Mucosa of descending colon (tissue), 3 donors: ENCODE measurements around the gene MRPL20. TPM values are rescaled to one million over a fixed set of nuclear protein-coding genes. Genes with fewer than 3 reads are reported as not detected.

ENCODE experiments used
- ATAC-seq: fragments of 200-7000 bp; cut with Tn5 transposase; one replicate; pipeline ENCODE4 v1.9.1; 2020; ENCODE audit warnings: mild to moderate bottlenecking, moderate library complexity
- DNase-seq, 3 donors: peaks; one replicate each; pipeline ENCODE4 v3.0.0-alpha.2; 2020
- H3K36me3 ChIP-seq: fragments of 200-600 bp; one replicate; pipeline ENCODE4 v1.8.0; 2021; ENCODE audit warnings: low read depth, mild to moderate bottlenecking
- H3K4me1 ChIP-seq: fragments of 200-600 bp; one replicate; pipeline ENCODE4 v1.8.0; 2021; ENCODE audit warnings: low read depth, mild to moderate bottlenecking
- H3K4me3 ChIP-seq: fragments of 200-600 bp; one replicate; pipeline ENCODE4 v1.8.0; 2021; ENCODE audit warnings: mild to moderate bottlenecking
- H3K9me3 ChIP-seq: fragments of 200-600 bp; one replicate; pipeline ENCODE4 v1.8.0; 2021; ENCODE audit warnings: mild to moderate bottlenecking
- intact Hi-C, 2 donors: fragments of 100-400 bp; cut with DNase I in 1 of 2; cut with micrococcal nuclease in 1 of 2; formaldehyde crosslinking; loops; one replicate each; pipeline versions ENCODE4 v1.11.0 to v1.11.1; 2022; cut with DNase I, micrococcal nuclease
- total RNA-seq, 3 donors: library from RNA; stranded (reverse); fragmentation: NEBNext Ultra II Directional in 2 of 3; extraction: Animal tissue kit (Norgen Biotek cat#: 25700) in 2 of 3; gene quantifications; one replicate each; pipeline versions ENCODE4 v1.2.1 to v1.2.4, GENCODE V29; 2021 to 2023
- TF ChIP-seq, protein P1 (sequence below): fragments of 200-600 bp; IDR thresholded peaks from one replicate; pipeline ENCODE4 v1.8.0; 2022; ENCODE audit warnings: antibody characterized with exemption, mild to moderate bottlenecking
- donor health status: DM: no; HTN: no; CAD: no; lungs with moderate emphysema.
- donor health status: DM: no; HTN: no; CAD: no.
- donor health status: DM: no; HTN: yes; CAD: no.

MRPL20 gene
- total RNA-seq, 3 donors from 2014 or later: 75.7 to 106 (median 105) TPM

DNA sequence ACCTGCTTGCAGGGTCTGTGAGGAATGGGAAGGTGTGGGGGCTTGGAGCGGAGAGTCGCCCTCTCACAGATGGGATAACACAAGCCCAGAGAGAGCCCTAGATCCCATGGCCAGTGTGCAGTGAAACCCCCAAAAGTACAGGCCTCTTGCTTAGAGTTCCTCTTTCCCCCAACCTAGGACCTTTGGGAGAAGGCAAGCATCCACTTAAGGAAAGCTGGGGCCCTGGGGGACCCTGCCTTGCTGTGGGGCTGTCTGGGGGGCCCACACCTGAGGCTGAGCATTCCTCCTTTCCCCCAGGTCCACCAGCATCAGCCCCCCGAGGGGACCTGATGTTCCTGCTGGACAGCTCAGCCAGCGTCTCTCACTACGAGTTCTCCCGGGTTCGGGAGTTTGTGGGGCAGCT lies 29.5 kb upstream of the MRPL20 start:
- H3K9me3 ChIP-seq: no peaks in the 10 kb centered on the region
- TF ChIP-seq, protein P1, sequence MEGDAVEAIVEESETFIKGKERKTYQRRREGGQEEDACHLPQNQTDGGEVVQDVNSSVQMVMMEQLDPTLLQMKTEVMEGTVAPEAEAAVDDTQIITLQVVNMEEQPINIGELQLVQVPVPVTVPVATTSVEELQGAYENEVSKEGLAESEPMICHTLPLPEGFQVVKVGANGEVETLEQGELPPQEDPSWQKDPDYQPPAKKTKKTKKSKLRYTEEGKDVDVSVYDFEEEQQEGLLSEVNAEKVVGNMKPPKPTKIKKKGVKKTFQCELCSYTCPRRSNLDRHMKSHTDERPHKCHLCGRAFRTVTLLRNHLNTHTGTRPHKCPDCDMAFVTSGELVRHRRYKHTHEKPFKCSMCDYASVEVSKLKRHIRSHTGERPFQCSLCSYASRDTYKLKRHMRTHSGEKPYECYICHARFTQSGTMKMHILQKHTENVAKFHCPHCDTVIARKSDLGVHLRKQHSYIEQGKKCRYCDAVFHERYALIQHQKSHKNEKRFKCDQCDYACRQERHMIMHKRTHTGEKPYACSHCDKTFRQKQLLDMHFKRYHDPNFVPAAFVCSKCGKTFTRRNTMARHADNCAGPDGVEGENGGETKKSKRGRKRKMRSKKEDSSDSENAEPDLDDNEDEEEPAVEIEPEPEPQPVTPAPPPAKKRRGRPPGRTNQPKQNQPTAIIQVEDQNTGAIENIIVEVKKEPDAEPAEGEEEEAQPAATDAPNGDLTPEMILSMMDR: no peak
- intact Hi-C loops: no loop called here
- H3K36me3 ChIP-seq: no peaks in the 10 kb centered on the region
- ATAC-seq: no peak
- no peak overlapping the region for H3K4me3 ChIP-seq
- DNase-seq: no peak
- peaks cover 62% of the 10 kb centered on the region for H3K4me1 ChIP-seq

DNA sequence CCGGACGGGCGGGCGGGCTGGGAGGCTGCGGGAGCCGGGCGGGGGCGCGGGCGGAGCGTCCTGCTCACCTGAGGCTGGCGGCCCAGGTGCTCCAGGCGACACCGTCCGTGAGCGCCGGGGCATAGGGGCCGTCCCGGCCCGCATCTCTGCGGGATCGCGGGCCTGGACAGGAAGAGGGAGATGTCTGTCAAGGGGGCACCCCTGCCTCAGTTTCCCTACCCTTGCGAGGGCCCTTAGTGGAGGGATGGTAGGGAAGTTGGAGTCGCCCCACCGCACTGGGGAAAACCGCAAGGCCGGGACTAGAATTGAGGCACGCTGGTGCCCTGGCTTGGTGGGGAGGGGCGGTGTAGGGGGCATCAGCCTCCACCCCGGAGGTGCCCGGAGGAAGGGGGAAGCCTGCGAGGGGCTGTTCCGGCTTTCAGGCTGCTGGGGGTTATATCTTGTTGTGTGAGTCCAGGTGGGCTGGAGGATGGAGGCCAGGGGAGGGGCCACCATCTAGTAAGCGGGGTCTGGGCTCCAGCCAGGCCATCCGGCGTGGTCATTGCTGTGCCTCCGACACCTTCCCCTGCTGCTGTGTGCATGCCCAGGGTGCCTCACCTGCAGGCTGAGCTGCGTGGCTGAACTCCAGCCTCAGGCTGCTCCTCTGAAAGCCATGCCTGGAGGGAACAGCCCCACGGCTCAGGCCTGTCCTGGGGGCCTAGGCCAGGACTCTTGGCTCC lies 29.0 kb upstream of the MRPL20 start:
- peak; percentile 12 to 49 (median 47) for DNase-seq
- TF ChIP-seq, protein P1: no peak
- Histone ChIP-seq H3K4me3 (peak overlapping the region; percentile 17), H3K9me3 (no peaks in the 10 kb centered on the region), H3K36me3 (no peaks in the 10 kb centered on the region), H3K4me1 (peaks cover 63% of the 10 kb centered on the region)
- ATAC-seq: no peak
- intact Hi-C loops: no loop called here

DNA sequence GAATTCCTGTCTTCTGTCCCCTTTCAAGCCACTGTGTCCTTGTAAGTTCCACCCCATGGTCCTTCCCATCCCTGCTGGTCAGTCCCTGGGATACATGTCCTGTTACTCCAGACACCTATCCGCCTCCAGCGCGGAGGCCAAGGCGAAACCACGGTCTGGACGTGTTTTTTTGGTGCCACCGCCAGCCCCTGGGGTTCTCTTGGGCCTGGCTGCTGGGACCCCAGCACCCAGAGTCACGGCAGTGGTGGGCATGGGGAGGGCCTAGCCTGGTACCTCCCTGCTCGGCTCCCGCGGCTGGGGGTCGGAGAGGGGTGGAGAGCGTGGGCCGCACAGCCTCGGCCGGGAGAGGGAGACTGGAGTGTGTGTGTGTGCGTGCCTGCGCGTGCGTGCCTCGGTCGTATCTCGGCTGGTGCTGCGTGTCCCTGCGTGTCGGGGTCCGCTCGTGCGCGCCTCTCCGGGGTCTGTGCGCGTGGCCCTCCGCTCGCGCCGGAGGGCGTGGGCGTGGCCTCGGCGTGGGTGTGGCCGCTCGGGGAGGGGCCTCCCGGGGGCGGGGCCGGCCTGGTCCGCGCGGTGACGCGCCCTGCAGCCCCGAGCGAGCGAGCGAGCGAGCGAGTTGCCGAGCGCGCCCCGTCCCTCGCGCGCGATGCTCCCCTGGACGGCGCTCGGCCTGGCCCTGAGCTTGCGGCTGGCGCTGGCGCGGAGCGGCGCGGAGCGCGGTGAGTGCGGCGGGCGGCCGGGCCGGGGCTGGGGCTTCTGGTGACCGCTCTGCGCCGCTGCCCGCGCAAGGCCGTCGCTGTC lies 28.2 kb upstream of the MRPL20 start, which contains the start of gene VWA1:
Gene VWA1, plus strand, starts transcription at position 585 of the 798 bp plus-strand sequence. Its CDS starts 59 bp downstream, at position 644.
- DNase-seq (peak; percentile 80 to 89 (median 84)), ATAC-seq (peak; percentile 63)
- Histone ChIP-seq H3K36me3 (no peaks in the 10 kb centered on the region), H3K4me3 (peak within 1 kb of the TSS; percentile 17), H3K4me1 (peaks cover 63% of the 10 kb centered on the region), H3K9me3 (no peaks in the 10 kb centered on the region)
- TF ChIP-seq, protein P1: no peak
- intact Hi-C loops: no loop called here

DNA sequence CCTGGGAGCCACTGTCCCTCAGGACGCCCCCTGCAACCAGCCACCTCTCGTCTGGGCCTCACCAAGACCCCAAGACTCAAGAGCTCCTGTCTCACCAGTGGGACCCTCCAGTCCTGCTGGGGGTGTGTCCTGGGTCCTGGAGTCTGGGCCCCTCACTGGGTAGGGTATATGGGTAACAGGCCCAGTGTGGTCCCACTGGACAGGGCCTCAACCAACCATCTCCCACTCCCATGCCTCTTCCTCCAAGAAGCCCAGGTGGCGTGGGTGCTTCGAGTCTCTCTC lies 27.7 kb upstream of the MRPL20 start:
- H3K4me1 ChIP-seq: peaks cover 65% of the 10 kb centered on the region
- H3K9me3 ChIP-seq: no peaks in the 10 kb centered on the region
- TF ChIP-seq, protein P1: no peak
- no peaks in the 10 kb centered on the region for H3K36me3 ChIP-seq
- peak in 1 of 3 donors; percentile 8 for DNase-seq
- intact Hi-C loops: no loop called here
- ATAC-seq: no peak
- no peak overlapping the region for H3K4me3 ChIP-seq

DNA sequence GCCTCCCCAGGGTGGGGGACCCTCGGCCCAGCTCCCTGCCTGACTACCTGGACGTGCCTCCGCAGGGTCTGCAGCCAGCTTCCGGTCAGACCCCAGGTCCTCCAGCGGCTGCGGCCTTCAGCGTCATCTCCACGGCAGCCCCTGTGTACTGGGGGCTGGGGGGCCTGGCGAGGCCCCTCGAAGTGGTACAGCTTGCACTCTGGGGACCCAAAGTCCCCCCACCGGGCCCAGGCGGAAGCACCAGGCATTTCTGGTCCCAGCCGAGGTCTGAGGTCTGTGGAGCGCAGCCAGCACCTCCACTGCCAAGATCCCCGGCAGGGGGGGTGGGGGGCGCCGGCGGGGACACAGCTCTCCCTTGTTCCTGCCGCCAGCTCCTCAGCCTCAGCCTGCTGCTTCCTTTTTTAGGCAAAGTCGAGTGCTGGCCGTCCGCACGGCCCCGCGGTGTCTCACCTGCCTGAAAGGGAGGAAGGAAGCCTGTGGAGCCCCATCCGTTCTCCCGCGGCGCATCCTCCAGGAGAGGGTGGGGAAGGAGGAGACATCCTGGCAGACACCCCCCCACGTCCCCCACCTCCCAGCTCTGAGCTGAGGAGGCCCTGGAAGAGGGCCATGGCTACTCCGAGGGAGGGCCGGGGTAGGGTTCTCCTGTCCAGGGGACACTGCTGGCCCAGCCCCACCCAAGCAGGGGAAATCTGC lies 27.2 kb upstream of the MRPL20 start:
- DNase-seq: peak; percentile 39 to 69 (median 67)
- peaks cover 68% of the 10 kb centered on the region for H3K4me1 ChIP-seq
- TF ChIP-seq, protein P1: no peak
- no peaks in the 10 kb centered on the region for H3K9me3 ChIP-seq
- intact Hi-C loops: no loop called here
- no peaks in the 10 kb centered on the region for H3K36me3 ChIP-seq
- no peak for ATAC-seq
- no peak overlapping the region for H3K4me3 ChIP-seq
